ENCODE results near the gene YWHAQ. TPM values are rescaled to one million over a fixed set of nuclear protein-coding genes. Genes with fewer than 3 reads are reported as not detected.

Gene YWHAQ
- total RNA-seq, 1 donor from 2014 or later = 102 TPM

- no peak for DNase-seq
- intact Hi-C loops (cut with DNase I) = no loop called here
- ATAC-seq (ENCODE audit: poor library complexity) = peak; percentile 68
Measured at GRCh38 chr2:9538000-9538507, 92.7 kb downstream of the YWHAQ start.

- DNase-seq (no peak), ATAC-seq (ENCODE audit: poor library complexity) (no peak)
- intact Hi-C loops (cut with DNase I) = no loop called here
Measured at GRCh38 chr2:9536504-9536903, 94.3 kb downstream of the YWHAQ start.

- DNase-seq = no peak
- intact Hi-C loops (cut with DNase I) = no loop called here
- no peak for ATAC-seq (ENCODE audit: poor library complexity)
Measured at GRCh38 chr2:9535177-9535576, 95.6 kb downstream of the YWHAQ start.

Other genes with a start within 250 kb of the YWHAQ start
- 97.0 TPM for gene ITGB1BP1, start 207.5 kb downstream of the YWHAQ start, total RNA-seq
- 14.0 TPM for gene CPSF3, start 207.3 kb downstream of the YWHAQ start, total RNA-seq
- 76.2 TPM for gene IAH1, start 156.4 kb downstream of the YWHAQ start, total RNA-seq
- 12.4 TPM for gene ADAM17, start 75.2 kb downstream of the YWHAQ start, total RNA-seq
- gene TAF1B, start 212.5 kb upstream of the YWHAQ start, total RNA-seq = 6.1 TPM